Suprapubic skin (tissue), 4 donors: Measurements from ENCODE around the gene SLC10A3. TPM values are rescaled to one million over a fixed set of nuclear protein-coding genes. Genes with fewer than 3 reads are reported as not detected.
A peak's percentile ranks its signal among the peaks of the same experiment; 100 is the strongest.

Source experiments
- DNase-seq, 2 donors: peaks; one replicate each; pipeline ENCODE4 v3.0.0-alpha.2; 2019; ENCODE audit warnings: low spot score in 2 of 2
- H3K27ac ChIP-seq: fragments of 200-600 bp; sonication (generic); one replicate; pipeline ENCODE4 v1.5.1; 2019
- H3K27me3 ChIP-seq: fragments of 200-600 bp; sonication (generic); one replicate; pipeline ENCODE4 v1.5.1; 2019
- H3K36me3 ChIP-seq: fragments of 200-600 bp; sonication (generic); one replicate; pipeline ENCODE4 v1.5.1; 2019
- H3K4me1 ChIP-seq: fragments of 200-600 bp; sonication (generic); one replicate; pipeline ENCODE4 v1.5.1; 2019
- H3K4me3 ChIP-seq: fragments of 200-600 bp; sonication (generic); one replicate; pipeline ENCODE4 v1.5.1; 2019; ENCODE audit warnings: mild to moderate bottlenecking
- H3K9me3 ChIP-seq: fragments of 200-600 bp; sonication (generic); one replicate; pipeline ENCODE4 v1.5.1; 2019
- EP300 ChIP-seq: sonication (generic); formaldehyde crosslinking; IDR thresholded peaks from one replicate; pipeline ENCODE4 v1.6.1; 2017; ENCODE audit warnings: antibody characterized with exemption
- POLR2A ChIP-seq, 2 donors: fragments of 450-650 bp; IDR thresholded peaks; one replicate each; pipeline ENCODE4 v1.6.1; 2017; ENCODE audit warnings: antibody characterized with exemption in 2 of 2, mild to moderate bottlenecking in 2 of 2, moderate library complexity in 2 of 2
- POLR2AphosphoS5 ChIP-seq, 3 donors: sonication (generic); formaldehyde crosslinking; IDR thresholded peaks; one replicate each; pipeline ENCODE4 v1.6.1; 2017; ENCODE audit warnings: antibody characterized with exemption in 3 of 3
- WGBS: methylation state at CpG from one replicate; pipeline ENCODE4 v1.1.5; 2018; 5-methylcytosine and 5-hydroxymethylcytosine counted together
- total RNA-seq, 4 donors: library from RNA; depleted of rRNA; stranded (reverse); fragments of >200 nt; gene quantifications; one replicate each; pipeline ENCODE4 v1.1.0, GENCODE V29; 2016
- TF ChIP-seq, protein P1 (sequence below), 2 donors: fragments of 200-600 bp in 1 of 2; fragments of 450-650 bp in 1 of 2; sonication (generic) in 1 of 2; IDR thresholded peaks; one replicate each; pipeline ENCODE4 v1.5.1; 2016 to 2019; ENCODE audit warnings: antibody characterized with exemption in 2 of 2, mild to moderate bottlenecking in 1 of 2, moderate library complexity in 1 of 2

Gene SLC10A3
- total RNA-seq, 4 donors from 2014 or later = 16.5 to 45.0 (median 38.8) TPM

DNA sequence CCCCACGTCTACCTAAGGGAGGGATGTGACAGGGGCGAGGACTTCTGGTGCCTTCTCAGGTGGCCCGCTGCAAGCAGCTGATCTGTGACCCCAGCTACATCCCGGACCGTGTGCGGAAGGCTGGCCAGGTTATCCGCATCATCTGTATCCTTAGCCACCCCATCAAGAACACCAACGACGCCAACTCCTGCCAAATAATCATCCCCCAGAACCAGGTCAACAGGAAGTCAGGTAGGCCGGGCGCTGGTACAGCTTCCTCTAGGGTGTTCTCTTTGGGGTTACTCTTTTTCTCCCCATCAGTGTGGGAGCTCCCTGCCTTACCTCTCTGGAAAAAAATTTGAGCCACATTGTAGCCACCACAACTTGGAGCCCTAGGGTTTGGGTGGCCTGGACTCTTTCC is 48.9 kb downstream of the SLC10A3 start:
- no peak for TF ChIP-seq POLR2A (IDR thresholded peaks at IDR 0.05)
- TF ChIP-seq, protein P1, sequence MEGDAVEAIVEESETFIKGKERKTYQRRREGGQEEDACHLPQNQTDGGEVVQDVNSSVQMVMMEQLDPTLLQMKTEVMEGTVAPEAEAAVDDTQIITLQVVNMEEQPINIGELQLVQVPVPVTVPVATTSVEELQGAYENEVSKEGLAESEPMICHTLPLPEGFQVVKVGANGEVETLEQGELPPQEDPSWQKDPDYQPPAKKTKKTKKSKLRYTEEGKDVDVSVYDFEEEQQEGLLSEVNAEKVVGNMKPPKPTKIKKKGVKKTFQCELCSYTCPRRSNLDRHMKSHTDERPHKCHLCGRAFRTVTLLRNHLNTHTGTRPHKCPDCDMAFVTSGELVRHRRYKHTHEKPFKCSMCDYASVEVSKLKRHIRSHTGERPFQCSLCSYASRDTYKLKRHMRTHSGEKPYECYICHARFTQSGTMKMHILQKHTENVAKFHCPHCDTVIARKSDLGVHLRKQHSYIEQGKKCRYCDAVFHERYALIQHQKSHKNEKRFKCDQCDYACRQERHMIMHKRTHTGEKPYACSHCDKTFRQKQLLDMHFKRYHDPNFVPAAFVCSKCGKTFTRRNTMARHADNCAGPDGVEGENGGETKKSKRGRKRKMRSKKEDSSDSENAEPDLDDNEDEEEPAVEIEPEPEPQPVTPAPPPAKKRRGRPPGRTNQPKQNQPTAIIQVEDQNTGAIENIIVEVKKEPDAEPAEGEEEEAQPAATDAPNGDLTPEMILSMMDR (IDR thresholded peaks at IDR 0.05) = no peak
- no peak for TF ChIP-seq EP300
- TF ChIP-seq POLR2AphosphoS5 (IDR thresholded peaks at IDR 0.05) = no peak
- DNase-seq = no peak
- Histone ChIP-seq H3K36me3 (peaks cover 29% of the 10 kb centered on the region), H3K27me3 (no peaks in the 10 kb centered on the region), H3K27ac (no peak overlapping the region), H3K9me3 (no peaks in the 10 kb centered on the region), H3K4me3 (no peak overlapping the region), H3K4me1 (peaks cover 37% of the 10 kb centered on the region)
- WGBS = 88% methylated on average over 10 of the region's 11 CpGs

DNA sequence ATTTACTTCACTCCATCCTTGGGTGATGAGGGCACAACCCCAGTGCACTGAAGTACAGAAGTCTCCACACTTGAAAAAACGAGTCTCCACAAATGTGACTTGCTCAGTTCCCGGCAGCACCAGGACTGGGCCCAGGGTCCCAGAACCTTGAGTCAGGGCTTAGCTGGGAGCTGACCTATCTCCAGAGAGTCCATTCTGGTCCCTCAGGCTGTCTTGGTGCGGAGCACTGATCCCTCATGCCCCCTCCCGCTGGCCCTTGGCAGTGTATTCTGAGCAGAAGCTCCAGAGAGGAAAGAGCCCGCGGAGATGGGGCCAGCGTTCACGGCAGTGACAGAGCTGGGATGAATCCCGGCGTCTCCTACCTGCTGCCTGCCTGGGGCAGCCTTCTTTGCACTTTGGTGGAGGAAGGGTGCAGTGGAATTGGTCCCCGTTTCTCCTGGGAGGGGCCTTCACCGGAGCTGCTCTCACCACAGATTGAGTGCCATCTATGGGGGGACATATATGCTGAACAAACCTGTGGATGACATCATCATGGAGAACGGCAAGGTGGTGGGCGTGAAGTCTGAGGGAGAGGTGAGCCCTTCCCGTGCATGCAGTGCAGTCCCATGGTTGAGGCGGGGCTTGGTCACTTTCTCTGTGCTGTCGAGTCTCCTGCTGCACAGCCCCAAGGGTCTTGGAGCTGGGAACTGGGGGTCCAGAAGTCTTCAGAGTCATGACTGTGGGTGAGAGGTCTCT is 49.6 kb downstream of the SLC10A3 start:
- H3K4me3 ChIP-seq = no peak overlapping the region
- no peaks in the 10 kb centered on the region for H3K27me3 ChIP-seq
- H3K36me3 ChIP-seq = peaks cover 29% of the 10 kb centered on the region
- WGBS = 81% methylated on average over 15 of the region's 17 CpGs
- TF ChIP-seq EP300 (no peak), POLR2AphosphoS5 (IDR thresholded peaks at IDR 0.05) (no peak), POLR2A (IDR thresholded peaks at IDR 0.05) (no peak)
- no peak for DNase-seq
- no peak overlapping the region for H3K27ac ChIP-seq
- peaks cover 37% of the 10 kb centered on the region for H3K4me1 ChIP-seq
- no peaks in the 10 kb centered on the region for H3K9me3 ChIP-seq

GRCh38 chrX:154439841-154440240 is 50.6 kb downstream of the SLC10A3 start:
- 91% methylated on average over 16 of the region's 18 CpGs for WGBS
- peaks cover 28% of the 10 kb centered on the region for H3K4me1 ChIP-seq
- H3K36me3 ChIP-seq = peaks cover 36% of the 10 kb centered on the region
- no peak overlapping the region for H3K4me3 ChIP-seq
- TF ChIP-seq EP300 (no peak), POLR2AphosphoS5 (IDR thresholded peaks at IDR 0.05) (no peak), POLR2A (IDR thresholded peaks at IDR 0.05) (no peak)
- TF ChIP-seq, protein P1 (IDR thresholded peaks at IDR 0.05) = no peak
- no peaks in the 10 kb centered on the region for H3K27me3 ChIP-seq
- no peaks in the 10 kb centered on the region for H3K9me3 ChIP-seq
- DNase-seq = no peak
- no peak overlapping the region for H3K27ac ChIP-seq

- peaks cover 51% of the 10 kb centered on the region for H3K36me3 ChIP-seq
- TF ChIP-seq POLR2A (IDR thresholded peaks at IDR 0.05) (no peak), EP300 (no peak), POLR2AphosphoS5 (IDR thresholded peaks at IDR 0.05) (no peak)
- TF ChIP-seq, protein P1 (IDR thresholded peaks at IDR 0.05) = no peak
- WGBS = 63% methylated on average over 23 of the region's 28 CpGs
These were observed 52.2 kb downstream of the SLC10A3 start for GRCh38 chrX:154437971-154438893.

More at GRCh38 chrX:154437971-154438893, 52.2 kb downstream of the SLC10A3 start:
- no peak for DNase-seq
- H3K27ac ChIP-seq = no peak overlapping the region
- no peaks in the 10 kb centered on the region for H3K9me3 ChIP-seq
- H3K27me3 ChIP-seq = no peaks in the 10 kb centered on the region
- H3K4me3 ChIP-seq = peak overlapping the region; percentile 67
- peaks cover 15% of the 10 kb centered on the region for H3K4me1 ChIP-seq

Other genes with a start within 250 kb of the SLC10A3 start
- gene OPN1MW3, start 233.0 kb downstream of the SLC10A3 start, total RNA-seq = not detected
- 1 to 10 TPM in 1 of 4 donors, not detected in 3; 3.3 TPM for gene TEX28, start 195.5 kb downstream of the SLC10A3 start, total RNA-seq
- gene TKTL1, start 194.8 kb downstream of the SLC10A3 start, total RNA-seq = under 1 TPM in 3 of 4 donors, not detected in 1; 0.24 to 0.51 (median 0.34) TPM
- 100 to 1,000 TPM; 374 to 402 (median 386) TPM for gene FLNA, start 116.0 kb downstream of the SLC10A3 start, total RNA-seq
- 10 to 100 TPM; 34.4 to 57.0 (median 53.0) TPM for gene EMD, start 111.3 kb downstream of the SLC10A3 start, total RNA-seq
- gene RPL10, start 92.3 kb downstream of the SLC10A3 start, total RNA-seq = 1,000 to 10,000 TPM; 3,684 to 7,390 (median 6,600) TPM
- gene DNASE1L1, start 81.4 kb downstream of the SLC10A3 start, total RNA-seq = 10 to 100 TPM; 14.6 to 30.7 (median 21.2) TPM
- gene TAFAZZIN, start 79.1 kb downstream of the SLC10A3 start, total RNA-seq = 100 to 1,000 TPM in 1 of 4 donors, 10 to 100 TPM in 3; 37.7 to 122 (median 47.8) TPM
- gene ATP6AP1, start 62.0 kb downstream of the SLC10A3 start, total RNA-seq = 10 to 100 TPM; 47.0 to 64.4 (median 60.0) TPM
- 100 to 1,000 TPM in 1 of 4 donors, 10 to 100 TPM in 3; 64.9 to 115 (median 73.6) TPM for gene GDI1, start 53.5 kb downstream of the SLC10A3 start, total RNA-seq
- 10 to 100 TPM; 16.2 to 31.5 (median 23.3) TPM for gene FAM50A, start 46.5 kb downstream of the SLC10A3 start, total RNA-seq
- 10 to 100 TPM; 12.0 to 52.0 (median 29.6) TPM for gene PLXNA3, start 32.3 kb downstream of the SLC10A3 start, total RNA-seq
- gene LAGE3, start 11.3 kb downstream of the SLC10A3 start, total RNA-seq = 10 to 100 TPM in 3 of 4 donors, 1 to 10 TPM in 1; 8.0 to 44.4 (median 28.6) TPM
- 10 to 100 TPM; 25.8 to 50.5 (median 46.4) TPM for gene UBL4A, start 4.0 kb downstream of the SLC10A3 start, total RNA-seq
- gene FAM3A, start 25.6 kb upstream of the SLC10A3 start, total RNA-seq = 10 to 100 TPM; 33.5 to 40.6 (median 36.6) TPM
- 10 to 100 TPM; 22.6 to 60.4 (median 42.0) TPM for gene G6PD, start 56.2 kb upstream of the SLC10A3 start, total RNA-seq
- 10 to 100 TPM; 13.1 to 18.3 (median 15.3) TPM for gene IKBKG, start 57.0 kb upstream of the SLC10A3 start, total RNA-seq
- gene CTAG1A, start 94.5 kb upstream of the SLC10A3 start, total RNA-seq = not detected
- gene CTAG1B, start 128.7 kb upstream of the SLC10A3 start, total RNA-seq = not detected
- not detected for gene CTAG2, start 162.9 kb upstream of the SLC10A3 start, total RNA-seq